DOHH2 (cell line): Measurements from ENCODE around the gene KAT2B.

Experiments used
- H3F3A ChIP-seq: fragments of 200-600 bp; sonication (generic), shearing (Covaris generic); 2 replicates; pipeline ENCODE4 v1.6.0; 2016; ENCODE audit warnings: antibody characterized with exemption, mild to moderate bottlenecking; ENCODE audit not compliant: control insufficient read depth, insufficient read depth
- H3K27ac ChIP-seq: fragments of 200-600 bp; sonication (generic); 2 replicates; pipeline ENCODE4 v1.5.1; 2014; ENCODE audit warnings: low read depth, mild to moderate bottlenecking, low read length, moderate library complexity
- H3K27me3 ChIP-seq: fragments of 200-600 bp; sonication (generic); 2 replicates; pipeline ENCODE4 v1.6.1; 2014; ENCODE audit warnings: mild to moderate bottlenecking, low read length, mixed read lengths; ENCODE audit not compliant: control insufficient read depth
- H3K36me3 ChIP-seq: fragments of 200-600 bp; sonication (generic); 2 replicates; pipeline ENCODE4 v1.6.1; 2014; ENCODE audit warnings: mild to moderate bottlenecking, low read length, moderate library complexity, mixed read lengths; ENCODE audit not compliant: control insufficient read depth
- H3K4me1 ChIP-seq: fragments of 200-600 bp; sonication (generic); 2 replicates; pipeline ENCODE4 v1.6.1; 2014; ENCODE audit warnings: mild to moderate bottlenecking, low read length, mixed read lengths; ENCODE audit not compliant: control insufficient read depth
- H3K4me2 ChIP-seq: fragments of 200-600 bp; sonication (generic); 2 replicates; pipeline ENCODE4 v1.6.0; 2014; ENCODE audit warnings: mild to moderate bottlenecking, low read length, moderate library complexity
- H3K4me3 ChIP-seq: fragments of 200-600 bp; sonication (generic); 2 replicates; pipeline ENCODE4 v1.5.1; 2014; ENCODE audit warnings: mild to moderate bottlenecking, low read length, mixed read lengths
- H3K79me2 ChIP-seq: fragments of 200-600 bp; sonication (generic); 2 replicates; pipeline ENCODE4 v1.6.1; 2014; ENCODE audit warnings: mild to moderate bottlenecking, low read length, mixed read lengths; ENCODE audit not compliant: control insufficient read depth
- H3K9me2 ChIP-seq: fragments of 200-600 bp; sonication (generic); replicated peaks from 2 replicates; pipeline ENCODE4 v1.6.1; 2014; ENCODE audit warnings: mild to moderate bottlenecking, low read length, mixed read lengths; ENCODE audit not compliant: control insufficient read depth
- H3K9me3 ChIP-seq: fragments of 200-600 bp; sonication (generic); 2 replicates; pipeline ENCODE4 v1.6.1; 2014; ENCODE audit warnings: antibody characterized with exemption, low read length, mixed read lengths; ENCODE audit not compliant: control insufficient read depth, insufficient read depth
- H4K20me1 ChIP-seq: fragments of 200-600 bp; sonication (generic); 2 replicates; pipeline ENCODE4 v1.6.0; 2014; ENCODE audit warnings: low read depth, mild to moderate bottlenecking, antibody characterized with exemption, low read length, moderate library complexity; ENCODE audit not compliant: control insufficient read depth, insufficient read depth
- EZH2phosphoT487 ChIP-seq: fragments of 200-600 bp; sonication (generic); IDR thresholded peaks from 2 replicates; pipeline ENCODE4 v1.6.1; 2017; ENCODE audit warnings: borderline replicate concordance, mild to moderate bottlenecking, antibody characterized with exemption, low read length, moderate library complexity, mixed read lengths
- TF ChIP-seq, protein P1 (sequence below): fragments of 200-600 bp; sonication (generic); IDR thresholded peaks from one replicate; pipeline ENCODE4 v1.5.1; 2014; ENCODE audit warnings: antibody characterized with exemption, mild to moderate bottlenecking, low read depth, low read length; ENCODE audit not compliant: poor library complexity, severe bottlenecking

KAT2B gene

DNA sequence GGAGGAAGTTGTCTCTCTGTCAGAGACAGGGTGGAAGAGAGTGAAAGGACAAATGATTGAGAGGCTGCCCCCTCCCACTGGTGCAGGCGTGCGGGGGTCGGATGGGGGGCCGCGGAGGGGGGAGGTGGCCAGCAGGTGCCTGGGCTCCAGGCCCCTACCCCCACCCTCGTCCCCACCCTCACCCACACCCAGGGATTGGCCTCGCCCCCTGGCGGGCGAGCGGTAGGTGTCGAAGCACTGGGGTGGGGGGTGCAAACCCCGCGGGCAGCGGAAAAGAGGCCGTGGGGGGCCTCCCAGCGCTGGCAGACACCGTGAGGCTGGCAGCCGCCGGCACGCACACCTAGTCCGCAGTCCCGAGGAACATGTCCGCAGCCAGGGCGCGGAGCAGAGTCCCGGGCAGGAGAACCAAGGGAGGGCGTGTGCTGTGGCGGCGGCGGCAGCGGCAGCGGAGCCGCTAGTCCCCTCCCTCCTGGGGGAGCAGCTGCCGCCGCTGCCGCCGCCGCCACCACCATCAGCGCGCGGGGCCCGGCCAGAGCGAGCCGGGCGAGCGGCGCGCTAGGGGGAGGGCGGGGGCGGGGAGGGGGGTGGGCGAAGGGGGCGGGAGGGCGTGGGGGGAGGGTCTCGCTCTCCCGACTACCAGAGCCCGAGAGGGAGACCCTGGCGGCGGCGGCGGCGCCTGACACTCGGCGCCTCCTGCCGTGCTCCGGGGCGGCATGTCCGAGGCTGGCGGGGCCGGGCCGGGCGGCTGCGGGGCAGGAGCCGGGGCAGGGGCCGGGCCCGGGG lies at the start of gene KAT2B:
KAT2B (plus strand) TSS at position 682 of the 783 bp plus-strand sequence; CDS start at position 714, 32 bp downstream.
- peak within 1 kb of the TSS; percentile 85 for H3K4me2 ChIP-seq
- no peaks in the 10 kb centered on the region for H3K9me2 ChIP-seq
- H4K20me1 ChIP-seq, result peaks cover 7% of the 10 kb centered on the region; the same call in 1 of the 2 replicates
- H3K79me2 ChIP-seq, result peaks cover 39% of the 10 kb centered on the region
- peaks cover 39% of the 10 kb centered on the region for H3K4me1 ChIP-seq
- H3K27ac ChIP-seq, result peak within 1 kb of the TSS; percentile 92
- peaks cover 12% of the 10 kb centered on the region for H3F3A ChIP-seq
- no peaks in the 10 kb centered on the region for H3K27me3 ChIP-seq
- peak within 1 kb of the TSS; percentile 78 for H3K4me3 ChIP-seq
- TF ChIP-seq EZH2phosphoT487, result no peak
- TF ChIP-seq, protein P1, sequence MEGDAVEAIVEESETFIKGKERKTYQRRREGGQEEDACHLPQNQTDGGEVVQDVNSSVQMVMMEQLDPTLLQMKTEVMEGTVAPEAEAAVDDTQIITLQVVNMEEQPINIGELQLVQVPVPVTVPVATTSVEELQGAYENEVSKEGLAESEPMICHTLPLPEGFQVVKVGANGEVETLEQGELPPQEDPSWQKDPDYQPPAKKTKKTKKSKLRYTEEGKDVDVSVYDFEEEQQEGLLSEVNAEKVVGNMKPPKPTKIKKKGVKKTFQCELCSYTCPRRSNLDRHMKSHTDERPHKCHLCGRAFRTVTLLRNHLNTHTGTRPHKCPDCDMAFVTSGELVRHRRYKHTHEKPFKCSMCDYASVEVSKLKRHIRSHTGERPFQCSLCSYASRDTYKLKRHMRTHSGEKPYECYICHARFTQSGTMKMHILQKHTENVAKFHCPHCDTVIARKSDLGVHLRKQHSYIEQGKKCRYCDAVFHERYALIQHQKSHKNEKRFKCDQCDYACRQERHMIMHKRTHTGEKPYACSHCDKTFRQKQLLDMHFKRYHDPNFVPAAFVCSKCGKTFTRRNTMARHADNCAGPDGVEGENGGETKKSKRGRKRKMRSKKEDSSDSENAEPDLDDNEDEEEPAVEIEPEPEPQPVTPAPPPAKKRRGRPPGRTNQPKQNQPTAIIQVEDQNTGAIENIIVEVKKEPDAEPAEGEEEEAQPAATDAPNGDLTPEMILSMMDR, result peak; percentile 71
- H3K36me3 ChIP-seq, result peaks cover 6% of the 10 kb centered on the region; the same call in 1 of the 2 replicates
- H3K9me3 ChIP-seq, result no peaks in the 10 kb centered on the region

DNA sequence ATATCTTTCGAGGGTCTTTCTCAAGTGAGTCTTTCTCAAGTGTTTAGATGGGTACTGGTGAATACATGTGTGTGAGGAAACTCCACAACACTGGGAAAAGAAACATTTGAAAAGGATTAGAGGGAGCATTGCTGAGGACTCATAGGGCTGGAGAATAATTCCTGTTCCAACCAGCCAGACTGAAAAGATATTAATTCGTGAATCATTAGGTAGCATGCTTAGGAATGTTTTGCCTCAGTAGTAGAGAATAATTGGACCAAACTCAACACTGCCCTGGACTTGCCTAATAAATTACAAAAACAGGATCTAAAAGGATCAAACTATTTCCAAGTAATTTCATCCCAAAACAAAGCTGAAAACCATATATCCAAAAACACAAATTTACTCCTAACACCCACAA lies 45.5 kb upstream of the KAT2B start:
- no peak overlapping the region for H3K4me2 ChIP-seq
- no peaks in the 10 kb centered on the region for H3K27me3 ChIP-seq
- no peaks in the 10 kb centered on the region for H3K36me3 ChIP-seq
- H4K20me1 ChIP-seq, result no peaks in the 10 kb centered on the region
- H3K79me2 ChIP-seq, result no peaks in the 10 kb centered on the region
- no peak overlapping the region for H3K4me3 ChIP-seq
- H3K4me1 ChIP-seq, result no peaks in the 10 kb centered on the region
- no peak for TF ChIP-seq EZH2phosphoT487
- TF ChIP-seq, protein P1, result no peak
- no peak overlapping the region for H3K27ac ChIP-seq
- H3K9me2 ChIP-seq, result no peaks in the 10 kb centered on the region
- no peaks in the 10 kb centered on the region for H3K9me3 ChIP-seq
- no peaks in the 10 kb centered on the region for H3F3A ChIP-seq

DNA sequence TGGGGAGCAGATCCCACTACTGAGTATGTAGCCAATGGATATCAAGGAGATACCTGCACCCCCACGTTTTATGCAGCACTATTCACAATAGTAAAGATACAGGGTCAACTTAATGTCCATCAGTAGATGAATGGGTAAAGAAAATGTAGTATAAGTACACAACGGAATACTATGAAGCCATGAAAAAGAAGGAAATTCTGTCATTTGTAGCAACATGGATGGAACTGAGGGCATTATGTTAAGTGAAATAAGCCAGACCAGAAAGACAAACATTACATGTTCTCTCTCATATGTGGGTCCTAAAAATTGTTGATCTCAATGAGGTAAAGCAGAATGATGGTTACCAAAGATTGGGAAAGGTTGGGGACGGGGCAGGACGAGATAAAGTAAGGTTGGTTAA lies 42.7 kb upstream of the KAT2B start:
- H3K4me2 ChIP-seq, result no peak overlapping the region
- no peaks in the 10 kb centered on the region for H3K36me3 ChIP-seq
- TF ChIP-seq, protein P1, result no peak
- TF ChIP-seq EZH2phosphoT487, result no peak

More for the DNA sequence above, 42.7 kb upstream of the KAT2B start:
- H3K27ac ChIP-seq, result no peak overlapping the region
- no peaks in the 10 kb centered on the region for H3K4me1 ChIP-seq
- no peaks in the 10 kb centered on the region for H3K9me2 ChIP-seq
- H3K4me3 ChIP-seq, result no peak overlapping the region
- no peaks in the 10 kb centered on the region for H4K20me1 ChIP-seq
- no peaks in the 10 kb centered on the region for H3K79me2 ChIP-seq
- no peaks in the 10 kb centered on the region for H3K9me3 ChIP-seq
- no peaks in the 10 kb centered on the region for H3K27me3 ChIP-seq
- no peaks in the 10 kb centered on the region for H3F3A ChIP-seq
